Loucy (cell line): ENCODE data around the gene P2RX4.
"Not testable (repeated sequence)": the region's sequence is repeated elsewhere in the genome, so short reads cannot be mapped to it uniquely, and the experiment has no call there.

Source experiments
- H2AFZ ChIP-seq: fragments of 200-600 bp; sonication (generic); 2 replicates; pipeline ENCODE4 v1.6.0; 2016; ENCODE audit warnings: antibody characterized with exemption, mild to moderate bottlenecking, low read length, moderate library complexity
- H3F3A ChIP-seq: fragments of 200-600 bp; 2 replicates; pipeline ENCODE4 v1.6.0; 2016; ENCODE audit warnings: antibody characterized with exemption, low read depth, mild to moderate bottlenecking
- H3K27me3 ChIP-seq: fragments of 200-600 bp; sonication (generic); 2 replicates; pipeline ENCODE4 v1.6.1; 2014; ENCODE audit warnings: low read length, mild to moderate bottlenecking; ENCODE audit not compliant: insufficient read depth, poor library complexity, severe bottlenecking
- H3K36me3 ChIP-seq: fragments of 200-600 bp; sonication (generic); 2 replicates; pipeline ENCODE4 v1.6.1; 2016; ENCODE audit warnings: low read length; ENCODE audit not compliant: insufficient read depth
- H3K4me1 ChIP-seq: fragments of 200-600 bp; sonication (generic); 2 replicates; pipeline ENCODE4 v1.5.1; 2014; ENCODE audit warnings: low read length, mild to moderate bottlenecking; ENCODE audit not compliant: insufficient read depth, poor library complexity, severe bottlenecking
- H3K4me2 ChIP-seq: fragments of 200-600 bp; sonication (generic); 2 replicates; pipeline ENCODE4 v1.6.0; 2014; ENCODE audit warnings: antibody characterized with exemption, low read length, low read depth, mild to moderate bottlenecking; ENCODE audit not compliant: poor library complexity, severe bottlenecking
- H3K4me3 ChIP-seq: fragments of 200-600 bp; sonication (generic); 2 replicates; pipeline ENCODE4 v1.5.1; 2014; ENCODE audit warnings: low read length, mild to moderate bottlenecking, mixed read lengths; ENCODE audit not compliant: poor library complexity, severe bottlenecking
- H3K79me2 ChIP-seq: fragments of 200-600 bp; sonication (generic); 2 replicates; pipeline ENCODE4 v1.6.1; 2014; ENCODE audit warnings: low read length; ENCODE audit not compliant: insufficient read depth
- H3K9ac ChIP-seq: fragments of 200-600 bp; sonication (generic); 2 replicates; pipeline ENCODE4 v1.6.0; 2014; ENCODE audit warnings: mild to moderate bottlenecking, low read depth, low read length, moderate library complexity; ENCODE audit not compliant: poor library complexity, severe bottlenecking
- H3K9me2 ChIP-seq: fragments of 200-600 bp; sonication (generic); replicated peaks from 2 replicates; pipeline ENCODE4 v1.6.1; 2016; ENCODE audit warnings: low read depth, low read length, mixed read lengths
- H3K9me3 ChIP-seq: fragments of 200-600 bp; sonication (generic); 2 replicates; pipeline ENCODE4 v1.6.1; 2014; ENCODE audit warnings: mild to moderate bottlenecking, antibody characterized with exemption, low read length, low read depth; ENCODE audit not compliant: insufficient read depth
- H4K20me1 ChIP-seq: fragments of 200-600 bp; sonication (generic); 2 replicates; pipeline ENCODE4 v1.6.0; 2014; ENCODE audit warnings: antibody characterized with exemption, low read length, mild to moderate bottlenecking; ENCODE audit not compliant: insufficient read depth, poor library complexity, severe bottlenecking
- EZH2phosphoT487 ChIP-seq: fragments of 200-600 bp; IDR thresholded peaks from 2 replicates; pipeline ENCODE4 v1.6.1; 2018; ENCODE audit warnings: antibody characterized with exemption, mild to moderate bottlenecking, moderate library complexity, borderline replicate concordance
- TF ChIP-seq, protein P1 (sequence below): fragments of 200-600 bp; sonication (generic); conservative IDR thresholded peaks from 2 replicates; pipeline ENCODE4 v1.5.1; 2014; ENCODE audit warnings: mild to moderate bottlenecking, antibody characterized with exemption, low read length

Gene P2RX4

GRCh38 chr12:121224591-121224990, 14.7 kb downstream of the P2RX4 start:
- no peaks in the 10 kb centered on the region for H3F3A ChIP-seq
- H2AFZ ChIP-seq = no peak overlapping the region
- no peak overlapping the region for H3K4me2 ChIP-seq
- H3K79me2 ChIP-seq = no peaks in the 10 kb centered on the region
- H3K4me1 ChIP-seq = peaks cover 16% of the 10 kb centered on the region
- no peaks in the 10 kb centered on the region for H4K20me1 ChIP-seq
- H3K4me3 ChIP-seq = no peak overlapping the region
- no peak overlapping the region for H3K9ac ChIP-seq
- TF ChIP-seq EZH2phosphoT487 = no peak
- TF ChIP-seq, protein P1, sequence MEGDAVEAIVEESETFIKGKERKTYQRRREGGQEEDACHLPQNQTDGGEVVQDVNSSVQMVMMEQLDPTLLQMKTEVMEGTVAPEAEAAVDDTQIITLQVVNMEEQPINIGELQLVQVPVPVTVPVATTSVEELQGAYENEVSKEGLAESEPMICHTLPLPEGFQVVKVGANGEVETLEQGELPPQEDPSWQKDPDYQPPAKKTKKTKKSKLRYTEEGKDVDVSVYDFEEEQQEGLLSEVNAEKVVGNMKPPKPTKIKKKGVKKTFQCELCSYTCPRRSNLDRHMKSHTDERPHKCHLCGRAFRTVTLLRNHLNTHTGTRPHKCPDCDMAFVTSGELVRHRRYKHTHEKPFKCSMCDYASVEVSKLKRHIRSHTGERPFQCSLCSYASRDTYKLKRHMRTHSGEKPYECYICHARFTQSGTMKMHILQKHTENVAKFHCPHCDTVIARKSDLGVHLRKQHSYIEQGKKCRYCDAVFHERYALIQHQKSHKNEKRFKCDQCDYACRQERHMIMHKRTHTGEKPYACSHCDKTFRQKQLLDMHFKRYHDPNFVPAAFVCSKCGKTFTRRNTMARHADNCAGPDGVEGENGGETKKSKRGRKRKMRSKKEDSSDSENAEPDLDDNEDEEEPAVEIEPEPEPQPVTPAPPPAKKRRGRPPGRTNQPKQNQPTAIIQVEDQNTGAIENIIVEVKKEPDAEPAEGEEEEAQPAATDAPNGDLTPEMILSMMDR = no peak
- H3K27me3 ChIP-seq = no peaks in the 10 kb centered on the region
- no peaks in the 10 kb centered on the region for H3K36me3 ChIP-seq
- H3K9me2 ChIP-seq = no peaks in the 10 kb centered on the region
- no peaks in the 10 kb centered on the region for H3K9me3 ChIP-seq

- H3K27me3 ChIP-seq = no peaks in the 10 kb centered on the region
- H3K4me3 ChIP-seq = no peak overlapping the region
- no peaks in the 10 kb centered on the region for H3K79me2 ChIP-seq
- TF ChIP-seq EZH2phosphoT487 = no peak
- TF ChIP-seq, protein P1 = no peak
- no peak overlapping the region for H2AFZ ChIP-seq
- no peak overlapping the region for H3K4me2 ChIP-seq
- no peaks in the 10 kb centered on the region for H4K20me1 ChIP-seq
- no peaks in the 10 kb centered on the region for H3F3A ChIP-seq
- H3K9me2 ChIP-seq = no peaks in the 10 kb centered on the region
- H3K36me3 ChIP-seq = no peaks in the 10 kb centered on the region
- peaks cover 16% of the 10 kb centered on the region for H3K4me1 ChIP-seq
- H3K9me3 ChIP-seq = no peaks in the 10 kb centered on the region
- H3K9ac ChIP-seq = no peak overlapping the region
Observed at GRCh38 chr12:121226399-121226798, 16.5 kb downstream of the P2RX4 start.

GRCh38 chr12:121226871-121227270, 16.9 kb downstream of the P2RX4 start:
- not testable (repeated sequence) for H3K9ac ChIP-seq, H3K4me2 ChIP-seq, H2AFZ ChIP-seq

GRCh38 chr12:121227294-121227693, 17.4 kb downstream of the P2RX4 start:
- Histone ChIP-seq H4K20me1 (no peaks in the 10 kb centered on the region), H3K4me2 (no peak overlapping the region), H3K36me3 (no peaks in the 10 kb centered on the region), H3F3A (no peaks in the 10 kb centered on the region), H3K79me2 (no peaks in the 10 kb centered on the region), H3K9ac (no peak overlapping the region), H3K9me3 (no peaks in the 10 kb centered on the region), H3K27me3 (no peaks in the 10 kb centered on the region), H2AFZ (no peak overlapping the region), H3K4me1 (peaks cover 16% of the 10 kb centered on the region), H3K4me3 (no peak overlapping the region), H3K9me2 (no peaks in the 10 kb centered on the region)
- TF ChIP-seq, protein P1 = no peak
- no peak for TF ChIP-seq EZH2phosphoT487

More at GRCh38 chr12:121226871-121227270, 16.9 kb downstream of the P2RX4 start:
- not testable (repeated sequence) for H3K4me3 ChIP-seq, H3K9me3 ChIP-seq, H3K36me3 ChIP-seq, H3K27me3 ChIP-seq, H4K20me1 ChIP-seq, H3F3A ChIP-seq, H3K9me2 ChIP-seq, H3K79me2 ChIP-seq
- H3K4me1 ChIP-seq = peaks cover 16% of the 10 kb centered on the region
